ENCODE results near the gene TTC24.

The TTC24 gene

DNA sequence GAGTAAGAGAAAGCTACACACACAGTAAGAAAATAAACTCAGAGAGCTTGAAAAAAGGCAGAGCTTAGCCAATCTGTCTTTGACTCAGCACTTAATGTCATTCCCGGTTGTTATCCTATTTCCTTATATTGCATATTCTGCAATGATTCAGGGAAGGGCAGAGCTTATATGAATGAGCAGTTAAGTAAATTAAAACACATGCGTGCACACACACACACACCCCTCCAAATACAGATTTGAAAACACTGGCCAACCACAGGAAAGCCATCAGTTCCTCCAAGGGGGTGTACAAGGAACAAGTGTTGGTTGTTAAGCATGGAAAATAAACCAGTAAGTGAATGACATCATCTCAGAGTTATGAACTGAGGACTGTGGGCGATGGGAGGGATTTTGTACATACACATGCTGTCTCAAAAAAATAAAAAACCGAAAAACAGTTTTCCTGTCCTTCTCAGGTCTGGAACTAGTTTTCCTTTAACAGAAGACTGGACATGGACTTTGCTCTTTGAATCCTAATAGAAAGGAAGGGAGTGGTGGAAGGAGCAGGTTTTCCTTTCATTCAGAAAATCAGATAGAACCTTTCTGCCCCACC is 8.2 kb upstream of the TTC24 start:
- H3K27ac ChIP-seq: peak overlapping the region; percentile 65
- TF ChIP-seq ZFX (IDR thresholded peaks at IDR 0.05) (no peak), CTCF (conservative IDR thresholded peaks at IDR 0.05) (no peak)

DNA sequence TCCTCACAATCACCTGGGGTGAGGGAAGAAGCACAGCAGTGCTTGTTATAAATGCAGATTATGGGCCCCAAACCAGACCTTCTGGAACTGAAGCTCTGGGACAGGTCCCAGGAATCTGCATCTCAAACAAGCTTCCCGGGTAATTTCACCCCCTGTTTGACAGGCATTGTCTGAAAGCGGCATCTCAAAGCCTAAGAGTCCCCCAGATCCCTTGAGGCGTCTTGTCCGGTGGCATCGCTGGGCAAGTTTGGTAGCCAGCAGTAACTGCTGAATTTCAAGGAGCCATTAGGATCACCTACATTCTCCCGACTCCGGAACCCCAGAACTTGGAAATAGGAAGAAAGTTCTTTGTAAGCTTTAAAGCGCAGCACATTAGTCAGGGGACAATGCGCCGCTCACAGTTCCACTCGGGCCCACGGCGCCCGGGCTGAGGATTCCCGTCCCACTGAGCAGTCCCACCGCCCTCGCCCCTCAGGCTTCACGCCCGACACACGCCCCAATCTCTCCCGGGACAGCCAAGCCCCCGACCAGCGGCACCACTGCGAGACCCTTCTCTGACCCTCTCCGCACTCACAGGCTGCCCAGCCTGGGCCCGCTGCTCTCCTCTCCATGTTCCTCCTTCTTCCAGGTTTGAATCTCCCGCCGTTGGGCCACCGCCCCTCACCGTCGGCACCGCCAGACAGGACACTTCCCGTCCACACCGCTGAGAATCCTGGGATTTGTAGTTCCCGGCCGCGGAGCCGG is 7.4 kb upstream of the TTC24 start, which contains the start of gene IQGAP3:
IQGAP3 (minus strand) TSS at position 647 of the 744 bp plus-strand sequence; CDS start at position 611, 36 bp downstream.
- peak within 1 kb of the TSS; percentile 65 for H3K27ac ChIP-seq
- TF ChIP-seq CTCF (conservative IDR thresholded peaks at IDR 0.05): no peak
- TF ChIP-seq ZFX (IDR thresholded peaks at IDR 0.05): no peak; the same call in 1 of the 2 replicates

DNA sequence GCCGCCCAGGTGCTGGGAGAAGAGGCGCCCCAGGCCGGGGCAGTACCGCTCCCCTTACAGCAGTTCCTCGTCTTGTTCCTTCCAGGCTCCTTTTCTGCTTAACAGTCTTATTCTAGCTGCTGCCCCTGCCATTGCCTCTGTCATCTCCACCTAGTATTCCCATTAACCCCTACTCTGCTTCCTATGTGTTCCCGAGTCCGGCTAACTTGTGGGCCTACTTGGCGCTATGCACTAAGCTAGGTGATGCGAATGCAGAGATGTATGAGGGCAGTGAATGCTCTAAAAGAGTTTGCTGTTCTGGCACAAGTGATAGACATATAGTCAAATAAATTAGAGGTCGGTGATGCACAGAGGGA is 6.9 kb upstream of the TTC24 start:
- peak overlapping the region; percentile 65; the same call in 1 of the 2 replicates for H3K27ac ChIP-seq
- no peak for TF ChIP-seq ZFX (IDR thresholded peaks at IDR 0.05)
- TF ChIP-seq CTCF (conservative IDR thresholded peaks at IDR 0.05): no peak

DNA sequence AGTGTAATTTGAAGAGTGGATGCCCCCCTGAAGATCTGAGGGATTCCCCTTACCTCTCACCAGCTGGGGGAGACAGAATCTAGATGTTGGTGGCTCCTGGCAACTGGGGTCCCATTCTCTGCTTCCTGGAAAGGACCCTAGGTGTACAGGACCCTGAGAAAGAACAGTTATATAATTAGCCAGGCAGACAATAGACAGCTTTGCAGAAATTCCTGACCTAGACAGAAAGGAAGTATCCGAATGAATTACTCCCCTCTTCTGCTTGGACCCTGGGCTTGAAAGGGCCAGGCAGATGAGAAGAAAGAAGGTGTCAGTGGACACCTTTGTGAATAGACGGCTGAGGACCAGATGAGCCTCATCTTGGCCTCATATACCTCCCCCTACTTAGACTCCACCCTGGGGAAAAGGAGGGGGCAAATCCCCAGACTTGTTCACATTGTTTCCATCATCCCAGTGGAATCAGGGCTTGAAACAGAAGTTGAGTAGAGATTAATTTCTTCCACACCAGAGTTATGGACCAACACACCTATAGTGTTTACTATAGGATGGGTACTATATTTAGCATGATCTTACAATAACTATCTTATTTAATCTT is 5.4 kb upstream of the TTC24 start:
- H3K27ac ChIP-seq: no peak overlapping the region
- TF ChIP-seq ZFX (IDR thresholded peaks at IDR 0.05): no peak
- no peak for TF ChIP-seq CTCF (conservative IDR thresholded peaks at IDR 0.05)

GRCh38 chr1:156577550-156577949 is 2.0 kb upstream of the TTC24 start:
- no peak for TF ChIP-seq CTCF (conservative IDR thresholded peaks at IDR 0.05)
- no peak for TF ChIP-seq ZFX (IDR thresholded peaks at IDR 0.05)
- H3K27ac ChIP-seq: no peak overlapping the region

DNA sequence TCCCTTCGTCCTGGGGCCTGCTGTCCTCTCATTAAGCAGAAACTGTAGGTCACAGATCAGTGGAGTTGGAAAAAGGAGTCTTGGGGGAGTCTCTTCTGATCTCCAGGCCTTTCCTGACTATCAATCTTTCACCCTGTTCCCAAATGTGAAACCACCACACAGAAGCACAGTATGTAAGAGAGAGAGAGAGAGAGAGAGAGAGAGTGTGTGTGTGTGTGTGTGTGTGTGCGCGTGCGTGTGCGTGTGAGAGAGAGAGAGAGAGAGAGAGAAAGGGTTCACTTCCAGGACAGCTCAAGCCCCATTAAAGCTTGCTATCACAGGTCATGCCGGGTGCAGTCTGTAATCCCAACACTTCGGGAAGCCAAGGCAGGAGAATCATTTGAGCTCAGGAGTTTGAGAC is 1.5 kb upstream of the TTC24 start:
- no peak overlapping the region for H3K27ac ChIP-seq
- TF ChIP-seq CTCF (conservative IDR thresholded peaks at IDR 0.05) (no peak), ZFX (IDR thresholded peaks at IDR 0.05) (no peak)
